ENCODE measurements around the gene PTPRE.
A peak's percentile ranks its signal among the peaks of the same experiment; 100 is the strongest.

Gene PTPRE

GRCh38 chr10:127906548-127907377 lies at the start of gene PTPRE:
PTPRE (plus strand) TSS chr10:127907103; CDS start chr10:128040882, 133,779 bp downstream.
- no peaks in the 10 kb centered on the region for H3K36me3 ChIP-seq (ENCODE audit: control insufficient read depth in 5 of 5, insufficient read depth in 5 of 5, low read length in 5 of 5)

DNA sequence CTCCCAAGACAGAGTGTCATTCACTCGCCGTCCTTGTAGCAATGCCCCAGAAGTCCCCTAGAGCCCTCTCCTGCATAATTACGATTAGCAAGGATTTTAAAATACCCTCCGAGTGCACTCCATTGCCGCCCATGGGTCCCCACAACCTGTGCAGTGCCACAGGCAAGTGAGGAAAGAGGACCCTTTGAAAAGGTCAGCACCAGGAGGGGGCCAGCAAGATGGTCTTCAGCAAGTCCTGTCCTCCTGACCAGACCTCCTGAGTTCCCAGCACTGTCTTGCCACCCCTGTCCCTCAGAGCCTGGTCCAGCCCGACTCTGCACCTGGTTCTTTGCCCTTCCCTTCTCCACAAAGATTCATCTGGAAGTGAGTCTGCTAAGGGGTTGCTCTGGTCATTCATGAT lies 46.3 kb upstream of the PTPRE start:
- H3K27me3 ChIP-seq (ENCODE audit: control insufficient read depth in 5 of 5, insufficient read depth in 4 of 5, low read length in 5 of 5), result no peaks in the 10 kb centered on the region
- peaks cover 0 to 5% (median 0%) of the 10 kb centered on the region in 5 donors for H3K9me3 ChIP-seq (ENCODE audit: control insufficient read depth in 5 of 5, low read length in 5 of 5)
- no peaks in the 10 kb centered on the region for H3K36me3 ChIP-seq (ENCODE audit: control insufficient read depth in 5 of 5, insufficient read depth in 5 of 5, low read length in 5 of 5)
- H3K4me3 ChIP-seq (ENCODE audit: low read depth in 1 of 5, low read length in 5 of 5), result no peak overlapping the region
- no peak overlapping the region for H3K27ac ChIP-seq (ENCODE audit: low read depth, low read length)
- no peak overlapping the region for H3K9ac ChIP-seq (ENCODE audit: low read length in 5 of 5)
- no peaks in the 10 kb centered on the region for H3K4me1 ChIP-seq (ENCODE audit: control insufficient read depth in 5 of 5, insufficient read depth in 5 of 5, low read length in 5 of 5)

More at GRCh38 chr10:127906548-127907377, at the start of gene PTPRE:
- peaks cover 0 to 13% (median 4%) of the 10 kb centered on the region in 5 donors for H3K27me3 ChIP-seq (ENCODE audit: control insufficient read depth in 5 of 5, insufficient read depth in 4 of 5, low read length in 5 of 5)
- peaks cover 9 to 28% (median 21%) of the 10 kb centered on the region in 5 donors for H3K4me1 ChIP-seq (ENCODE audit: control insufficient read depth in 5 of 5, insufficient read depth in 5 of 5, low read length in 5 of 5)
- H3K9me3 ChIP-seq (ENCODE audit: control insufficient read depth in 5 of 5, low read length in 5 of 5), result no peaks in the 10 kb centered on the region
- H3K27ac ChIP-seq (ENCODE audit: low read depth, low read length), result peak within 1 kb of the TSS; percentile 57
- H3K9ac ChIP-seq (ENCODE audit: low read length in 5 of 5), result peak within 1 kb of the TSS in 4 of 5 donors; percentile 31 to 68 (median 48)
- peak within 1 kb of the TSS in 4 of 5 donors; percentile 63 to 72 (median 65) for H3K4me3 ChIP-seq (ENCODE audit: low read depth in 1 of 5, low read length in 5 of 5)

- H3K36me3 ChIP-seq (ENCODE audit: control insufficient read depth in 5 of 5, insufficient read depth in 5 of 5, low read length in 5 of 5), result no peaks in the 10 kb centered on the region
- H3K4me3 ChIP-seq (ENCODE audit: low read depth in 1 of 5, low read length in 5 of 5), result no peak overlapping the region
- H3K27me3 ChIP-seq (ENCODE audit: control insufficient read depth in 5 of 5, insufficient read depth in 4 of 5, low read length in 5 of 5), result no peaks in the 10 kb centered on the region
- H3K27ac ChIP-seq (ENCODE audit: low read depth, low read length), result no peak overlapping the region
- peaks cover 0 to 5% (median under 1%) of the 10 kb centered on the region in 5 donors for H3K9me3 ChIP-seq (ENCODE audit: control insufficient read depth in 5 of 5, low read length in 5 of 5)
- H3K4me1 ChIP-seq (ENCODE audit: control insufficient read depth in 5 of 5, insufficient read depth in 5 of 5, low read length in 5 of 5), result no peaks in the 10 kb centered on the region
- no peak overlapping the region for H3K9ac ChIP-seq (ENCODE audit: low read length in 5 of 5)
These were observed 43.6 kb upstream of the PTPRE start for GRCh38 chr10:127863231-127863825.

- no peaks in the 10 kb centered on the region for H3K36me3 ChIP-seq (ENCODE audit: control insufficient read depth in 5 of 5, insufficient read depth in 5 of 5, low read length in 5 of 5)
- H3K9ac ChIP-seq (ENCODE audit: low read length in 5 of 5), result no peak overlapping the region
- no peaks in the 10 kb centered on the region for H3K4me1 ChIP-seq (ENCODE audit: control insufficient read depth in 5 of 5, insufficient read depth in 5 of 5, low read length in 5 of 5)
- no peak overlapping the region for H3K27ac ChIP-seq (ENCODE audit: low read depth, low read length)
- peaks cover 3 to 10% (median 6%) of the 10 kb centered on the region in 5 donors for H3K9me3 ChIP-seq (ENCODE audit: control insufficient read depth in 5 of 5, low read length in 5 of 5)
- H3K4me3 ChIP-seq (ENCODE audit: low read depth in 1 of 5, low read length in 5 of 5), result no peak overlapping the region
- H3K27me3 ChIP-seq (ENCODE audit: control insufficient read depth in 5 of 5, insufficient read depth in 4 of 5, low read length in 5 of 5), result peaks cover 0 to 3% (median 0%) of the 10 kb centered on the region in 5 donors
These were observed 40.5 kb upstream of the PTPRE start for GRCh38 chr10:127866276-127867013.

DNA sequence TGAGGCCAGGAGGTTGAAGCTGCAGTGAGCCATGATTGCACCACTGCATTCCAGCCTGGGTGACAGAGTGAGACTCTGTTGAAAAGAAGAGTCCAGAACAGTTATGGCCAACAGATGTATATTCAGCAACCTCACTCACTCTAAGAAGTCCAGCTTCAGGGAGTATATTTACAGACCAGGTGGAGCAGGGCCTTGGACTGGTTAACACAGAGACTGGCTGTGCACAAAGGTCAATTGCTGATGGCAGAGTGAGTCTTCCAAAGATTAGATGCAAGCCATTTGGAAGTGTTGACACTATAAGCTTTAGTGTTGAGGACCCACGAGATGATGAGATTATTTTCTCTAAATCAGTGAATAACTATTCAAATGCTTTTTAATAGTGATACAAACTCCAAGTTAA lies 39.1 kb upstream of the PTPRE start:
- peaks cover 0 to 10% (median 5%) of the 10 kb centered on the region in 5 donors for H3K4me1 ChIP-seq (ENCODE audit: control insufficient read depth in 5 of 5, insufficient read depth in 5 of 5, low read length in 5 of 5)
- no peak overlapping the region for H3K27ac ChIP-seq (ENCODE audit: low read depth, low read length)
- no peak overlapping the region for H3K4me3 ChIP-seq (ENCODE audit: low read depth in 1 of 5, low read length in 5 of 5)
- no peaks in the 10 kb centered on the region for H3K36me3 ChIP-seq (ENCODE audit: control insufficient read depth in 5 of 5, insufficient read depth in 5 of 5, low read length in 5 of 5)
- H3K9me3 ChIP-seq (ENCODE audit: control insufficient read depth in 5 of 5, low read length in 5 of 5), result peaks cover 3 to 10% (median 6%) of the 10 kb centered on the region in 5 donors
- peaks cover 0 to 14% (median 8%) of the 10 kb centered on the region in 5 donors for H3K27me3 ChIP-seq (ENCODE audit: control insufficient read depth in 5 of 5, insufficient read depth in 4 of 5, low read length in 5 of 5)
- no peak overlapping the region for H3K9ac ChIP-seq (ENCODE audit: low read length in 5 of 5)

GRCh38 chr10:127869329-127869728 lies 37.6 kb upstream of the PTPRE start:
- Histone ChIP-seq H3K4me1 (ENCODE audit: control insufficient read depth in 5 of 5, insufficient read depth in 5 of 5, low read length in 5 of 5) (peaks cover 0 to 13% (median 5%) of the 10 kb centered on the region in 5 donors), H3K9me3 (ENCODE audit: control insufficient read depth in 5 of 5, low read length in 5 of 5) (peaks cover 0 to 10% (median 5%) of the 10 kb centered on the region in 5 donors), H3K4me3 (ENCODE audit: low read depth in 1 of 5, low read length in 5 of 5) (no peak overlapping the region), H3K27ac (ENCODE audit: low read depth, low read length) (no peak overlapping the region), H3K36me3 (ENCODE audit: control insufficient read depth in 5 of 5, insufficient read depth in 5 of 5, low read length in 5 of 5) (no peaks in the 10 kb centered on the region), H3K27me3 (ENCODE audit: control insufficient read depth in 5 of 5, insufficient read depth in 4 of 5, low read length in 5 of 5) (peaks cover 0 to 14% (median 8%) of the 10 kb centered on the region in 5 donors), H3K9ac (ENCODE audit: low read length in 5 of 5) (no peak overlapping the region)

DNA sequence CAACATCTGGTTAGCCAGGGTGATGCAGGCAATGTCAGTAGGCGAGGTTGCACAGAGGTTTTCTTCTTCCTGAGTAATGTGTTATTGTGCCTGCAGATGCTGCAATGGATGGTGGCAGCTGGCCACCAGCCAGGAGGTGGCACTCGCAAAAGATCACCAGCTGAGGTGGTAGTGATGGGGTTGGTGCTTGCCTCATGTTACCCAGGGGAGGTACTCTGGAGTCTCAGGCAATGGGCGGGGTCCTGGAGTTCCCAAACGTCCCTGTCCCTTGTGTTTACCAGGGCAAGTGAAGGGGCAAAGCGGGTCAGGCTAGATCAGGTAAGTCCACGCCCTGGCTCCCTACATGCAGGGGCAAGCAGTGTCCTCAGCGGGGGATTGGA lies 35.3 kb upstream of the PTPRE start:
- Histone ChIP-seq H3K36me3 (ENCODE audit: control insufficient read depth in 5 of 5, insufficient read depth in 5 of 5, low read length in 5 of 5) (no peaks in the 10 kb centered on the region), H3K4me1 (ENCODE audit: control insufficient read depth in 5 of 5, insufficient read depth in 5 of 5, low read length in 5 of 5) (peaks cover 0 to 15% (median 5%) of the 10 kb centered on the region in 5 donors), H3K27ac (ENCODE audit: low read depth, low read length) (no peak overlapping the region), H3K4me3 (ENCODE audit: low read depth in 1 of 5, low read length in 5 of 5) (no peak overlapping the region), H3K9ac (ENCODE audit: low read length in 5 of 5) (no peak overlapping the region), H3K27me3 (ENCODE audit: control insufficient read depth in 5 of 5, insufficient read depth in 4 of 5, low read length in 5 of 5) (peaks cover 0 to 14% (median 8%) of the 10 kb centered on the region in 5 donors), H3K9me3 (ENCODE audit: control insufficient read depth in 5 of 5, low read length in 5 of 5) (peaks cover 0 to 10% (median 5%) of the 10 kb centered on the region in 5 donors)

DNA sequence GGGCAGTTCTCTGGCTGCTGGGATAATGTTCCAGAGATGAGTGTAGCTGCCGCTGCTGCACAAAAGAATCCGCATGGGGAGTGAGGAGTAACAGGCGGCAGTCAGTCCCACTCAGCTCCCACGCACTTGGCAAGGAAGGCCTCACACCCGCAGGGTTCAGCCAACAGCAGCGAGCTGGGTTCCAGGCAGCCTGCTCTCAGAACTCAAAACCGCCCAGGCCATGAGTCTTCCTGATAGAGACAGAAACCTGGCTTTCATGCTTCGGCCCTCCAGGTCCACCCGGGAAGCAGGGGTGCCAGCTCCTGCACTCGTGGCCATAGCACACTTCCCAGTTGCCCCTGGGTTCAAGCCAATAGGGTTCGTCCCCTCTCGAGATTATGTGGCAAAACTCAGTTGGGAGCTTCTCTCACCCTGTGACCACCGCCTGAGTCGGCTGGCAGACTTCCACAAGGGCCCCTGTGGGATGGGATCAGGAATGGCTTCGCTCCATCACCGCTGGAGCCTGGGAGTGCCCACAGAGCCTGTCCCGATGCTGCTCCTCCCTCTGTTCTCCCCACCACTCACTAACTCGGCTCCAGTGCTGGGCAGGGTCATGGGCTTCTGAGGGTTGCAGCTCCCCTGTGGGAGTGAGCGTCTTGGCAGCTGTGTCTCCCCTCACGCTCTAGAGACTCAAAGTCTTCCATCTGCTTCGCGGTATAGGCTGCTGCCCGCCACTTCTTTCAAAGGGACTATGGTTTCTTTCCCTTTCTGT lies 34.7 kb upstream of the PTPRE start:
- Histone ChIP-seq H3K27me3 (ENCODE audit: control insufficient read depth in 5 of 5, insufficient read depth in 4 of 5, low read length in 5 of 5) (peaks cover 0 to 14% (median 8%) of the 10 kb centered on the region in 5 donors), H3K4me1 (ENCODE audit: control insufficient read depth in 5 of 5, insufficient read depth in 5 of 5, low read length in 5 of 5) (peaks cover 0 to 15% (median 5%) of the 10 kb centered on the region in 5 donors), H3K9ac (ENCODE audit: low read length in 5 of 5) (no peak overlapping the region), H3K36me3 (ENCODE audit: control insufficient read depth in 5 of 5, insufficient read depth in 5 of 5, low read length in 5 of 5) (no peaks in the 10 kb centered on the region), H3K27ac (ENCODE audit: low read depth, low read length) (no peak overlapping the region), H3K9me3 (ENCODE audit: control insufficient read depth in 5 of 5, low read length in 5 of 5) (peaks cover 0 to 10% (median 5%) of the 10 kb centered on the region in 5 donors), H3K4me3 (ENCODE audit: low read depth in 1 of 5, low read length in 5 of 5) (no peak overlapping the region)

- Histone ChIP-seq H3K27ac (ENCODE audit: low read depth, low read length) (no peak overlapping the region), H3K27me3 (ENCODE audit: control insufficient read depth in 5 of 5, insufficient read depth in 4 of 5, low read length in 5 of 5) (peaks cover 0 to 14% (median 8%) of the 10 kb centered on the region in 5 donors), H3K4me1 (ENCODE audit: control insufficient read depth in 5 of 5, insufficient read depth in 5 of 5, low read length in 5 of 5) (peaks cover 0 to 15% (median 5%) of the 10 kb centered on the region in 5 donors), H3K4me3 (ENCODE audit: low read depth in 1 of 5, low read length in 5 of 5) (no peak overlapping the region), H3K36me3 (ENCODE audit: control insufficient read depth in 5 of 5, insufficient read depth in 5 of 5, low read length in 5 of 5) (no peaks in the 10 kb centered on the region), H3K9me3 (ENCODE audit: control insufficient read depth in 5 of 5, low read length in 5 of 5) (peaks cover 0 to 10% (median 5%) of the 10 kb centered on the region in 5 donors), H3K9ac (ENCODE audit: low read length in 5 of 5) (no peak overlapping the region)
These were observed 33.9 kb upstream of the PTPRE start for GRCh38 chr10:127872871-127873600.
